Left lung (tissue), 10 donors: Measurements from ENCODE around the gene C1orf116. TPM values are rescaled to one million over a fixed set of nuclear protein-coding genes. Genes with fewer than 3 reads are reported as not detected.

Source experiments
- ATAC-seq: fragments of 200-7000 bp; cut with Tn5 transposase; one replicate; pipeline ENCODE4 v1.9.1; 2020; ENCODE audit warnings: moderate library complexity
- DNase-seq, 4 donors: peaks; one replicate each; pipeline ENCODE4 v3.0.0-alpha.2; 2013 to 2020
- H3K27ac ChIP-seq, 2 donors: fragments of 200-600 bp; sonication (generic) in 1 of 2; one replicate each; pipeline versions ENCODE4 v1.5.0 to v1.8.0; 2020 to 2021
- H3K27me3 ChIP-seq, 2 donors: fragments of 200-600 bp; sonication (generic) in 1 of 2; one replicate each; pipeline versions ENCODE4 v1.5.0 to v1.8.0; 2020 to 2021
- H3K36me3 ChIP-seq, 2 donors: fragments of 200-600 bp; sonication (generic) in 1 of 2; one replicate each; pipeline versions ENCODE4 v1.5.0 to v1.8.0; 2020 to 2021
- H3K4me1 ChIP-seq, 2 donors: fragments of 200-600 bp; one replicate each; pipeline ENCODE4 v1.8.0; 2021
- H3K4me3 ChIP-seq, 2 donors: fragments of 200-600 bp; sonication (generic) in 1 of 2; one replicate each; pipeline versions ENCODE4 v1.5.0 to v1.8.0; 2020 to 2021; ENCODE audit warnings: mild to moderate bottlenecking in 1 of 2
- H3K9me3 ChIP-seq, 2 donors: fragments of 200-600 bp; sonication (generic) in 1 of 2; one replicate each; pipeline versions ENCODE4 v1.5.0 to v1.8.0; 2020 to 2021
- intact Hi-C, 2 donors: fragments of 100-400 bp; cut with DNase I; formaldehyde crosslinking; loops; one replicate each; pipeline versions ENCODE4 v1.11.2 to v1.14.2; 2022
- polyA plus RNA-seq, 6 donors: library from polyadenylated mRNA; unstranded; fragments of 120-200 nt; gene quantifications; one replicate each; pipeline ENCODE4 v1.2.1, GENCODE V29; 2013; ENCODE audit not compliant: insufficient read length in 6 of 6
- total RNA-seq, 2 donors: library from RNA; stranded (reverse); fragmentation: NEBNext Ultra II Directional; extraction: Animal tissue kit (Norgen Biotek cat#: 25700); gene quantifications; one replicate each; pipeline ENCODE4 v1.2.1, GENCODE V29; 2021
- TF ChIP-seq, protein P1 (sequence below), 2 donors: fragments of 200-600 bp; sonication (generic) in 1 of 2; IDR thresholded peaks; one replicate each; pipeline versions ENCODE4 v1.5.0 to v1.8.0; 2021; ENCODE audit warnings: antibody characterized with exemption in 2 of 2
- donor health status: DM: no; HTN: yes; CAD: no.
- donor health status: DM: no; HTN: no; CAD: no.

Gene C1orf116
- total and polyA plus RNA-seq, 8 donors = 27.1 to 212 (median 41.4) TPM

DNA sequence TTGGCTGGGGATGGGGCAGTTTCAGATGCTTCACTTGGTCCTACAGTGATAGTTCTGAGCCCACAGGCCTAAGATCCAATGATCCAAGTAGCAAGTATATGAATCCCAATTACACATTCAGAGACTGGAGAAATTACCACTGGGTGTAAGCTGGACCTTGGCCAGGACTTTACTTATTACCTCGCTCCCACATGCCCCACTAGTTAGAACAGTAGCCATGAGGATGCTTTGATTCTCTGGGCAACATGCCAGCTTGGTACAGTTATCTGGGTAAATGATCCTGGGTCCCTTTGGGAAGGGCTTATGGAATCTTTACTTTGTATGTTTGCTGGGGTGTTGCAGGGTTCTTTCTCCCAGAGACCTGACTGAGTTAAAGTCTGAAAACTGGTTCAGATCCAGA, 57.2 kb downstream of the C1orf116 start:
- Histone ChIP-seq H3K4me1 (peaks cover 0 to 6% of the 10 kb centered on the region in 2 donors), H3K27ac (no peak overlapping the region)

GRCh38 chr1:206974140-206974539, 58.4 kb downstream of the C1orf116 start:
- Histone ChIP-seq H3K36me3 (no peaks in the 10 kb centered on the region), H3K4me3 (no peak overlapping the region), H3K27ac (no peak overlapping the region), H3K9me3 (no peaks in the 10 kb centered on the region), H3K27me3 (peaks cover 0 to 19% of the 10 kb centered on the region in 2 donors), H3K4me1 (peaks cover 0 to 14% of the 10 kb centered on the region in 2 donors)
- ATAC-seq = no peak
- intact Hi-C loops = no loop called here
- DNase-seq = no peak
- TF ChIP-seq, protein P1, sequence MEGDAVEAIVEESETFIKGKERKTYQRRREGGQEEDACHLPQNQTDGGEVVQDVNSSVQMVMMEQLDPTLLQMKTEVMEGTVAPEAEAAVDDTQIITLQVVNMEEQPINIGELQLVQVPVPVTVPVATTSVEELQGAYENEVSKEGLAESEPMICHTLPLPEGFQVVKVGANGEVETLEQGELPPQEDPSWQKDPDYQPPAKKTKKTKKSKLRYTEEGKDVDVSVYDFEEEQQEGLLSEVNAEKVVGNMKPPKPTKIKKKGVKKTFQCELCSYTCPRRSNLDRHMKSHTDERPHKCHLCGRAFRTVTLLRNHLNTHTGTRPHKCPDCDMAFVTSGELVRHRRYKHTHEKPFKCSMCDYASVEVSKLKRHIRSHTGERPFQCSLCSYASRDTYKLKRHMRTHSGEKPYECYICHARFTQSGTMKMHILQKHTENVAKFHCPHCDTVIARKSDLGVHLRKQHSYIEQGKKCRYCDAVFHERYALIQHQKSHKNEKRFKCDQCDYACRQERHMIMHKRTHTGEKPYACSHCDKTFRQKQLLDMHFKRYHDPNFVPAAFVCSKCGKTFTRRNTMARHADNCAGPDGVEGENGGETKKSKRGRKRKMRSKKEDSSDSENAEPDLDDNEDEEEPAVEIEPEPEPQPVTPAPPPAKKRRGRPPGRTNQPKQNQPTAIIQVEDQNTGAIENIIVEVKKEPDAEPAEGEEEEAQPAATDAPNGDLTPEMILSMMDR (IDR thresholded peaks at IDR 0.05) = no peak

More for the DNA sequence above, 57.2 kb downstream of the C1orf116 start:
- peaks cover 0 to 8% of the 10 kb centered on the region in 2 donors for H3K27me3 ChIP-seq
- no peaks in the 10 kb centered on the region for H3K36me3 ChIP-seq
- no peaks in the 10 kb centered on the region for H3K9me3 ChIP-seq
- no peak for ATAC-seq
- no peak for DNase-seq
- TF ChIP-seq, protein P1 (IDR thresholded peaks at IDR 0.05) = no peak
- intact Hi-C loops = no loop called here
- no peak overlapping the region for H3K4me3 ChIP-seq

- ATAC-seq = no peak
- H3K4me1 ChIP-seq = peaks cover 0 to 28% of the 10 kb centered on the region in 2 donors
- no peak for DNase-seq
- H3K27ac ChIP-seq = no peak overlapping the region
- peaks cover 0 to 26% of the 10 kb centered on the region in 2 donors for H3K27me3 ChIP-seq
- TF ChIP-seq, protein P1 (IDR thresholded peaks at IDR 0.05) = no peak
- H3K4me3 ChIP-seq = no peak overlapping the region
- no peaks in the 10 kb centered on the region for H3K9me3 ChIP-seq
- no peaks in the 10 kb centered on the region for H3K36me3 ChIP-seq
- intact Hi-C loops = no loop called here
Measured at GRCh38 chr1:206972728-206973127, 59.8 kb downstream of the C1orf116 start.

- no peak overlapping the region for H3K4me3 ChIP-seq
- no peak overlapping the region for H3K27ac ChIP-seq
- no peaks in the 10 kb centered on the region for H3K36me3 ChIP-seq
- H3K4me1 ChIP-seq = peaks cover 0 to 41% of the 10 kb centered on the region in 2 donors
- H3K9me3 ChIP-seq = no peaks in the 10 kb centered on the region
- intact Hi-C loops = no loop called here
- peaks cover 0 to 26% of the 10 kb centered on the region in 2 donors for H3K27me3 ChIP-seq
- TF ChIP-seq, protein P1 (IDR thresholded peaks at IDR 0.05) = no peak
- ATAC-seq = no peak
- DNase-seq = no peak
Measured at GRCh38 chr1:206971029-206971655, 61.4 kb downstream of the C1orf116 start.

- no peak for DNase-seq
- ATAC-seq = no peak
- intact Hi-C loops = no loop called here
- no peak within 1 kb of the TSS for H3K27ac ChIP-seq
- peaks cover 0 to 41% of the 10 kb centered on the region in 2 donors for H3K4me1 ChIP-seq
- H3K36me3 ChIP-seq = no peaks in the 10 kb centered on the region
- TF ChIP-seq, protein P1 (IDR thresholded peaks at IDR 0.05) = no peak
- no peaks in the 10 kb centered on the region for H3K9me3 ChIP-seq
- no peak within 1 kb of the TSS for H3K4me3 ChIP-seq
- peaks cover 0 to 26% of the 10 kb centered on the region in 2 donors for H3K27me3 ChIP-seq
Measured at GRCh38 chr1:206970446-206970845, 62.1 kb downstream of the C1orf116 start, which contains the start of gene FCAMR. Gene FCAMR, minus strand, starts transcription at chr1:206970460. Its CDS starts 335 bp downstream, at chr1:206970125.
